HG03378 (cell line): Measurements from ENCODE around the gene SHROOM3.

ENCODE experiments used
- ATAC-seq: cut with Tn5 transposase; IDR thresholded peaks from one replicate; pipeline ENCODE4 v1.9.1; 2021; ENCODE audit warnings: mild to moderate bottlenecking, moderate library complexity; ENCODE audit not compliant: unreplicated experiment

Gene SHROOM3

GRCh38 chr4:76738086-76738931, 303.3 kb downstream of the SHROOM3 start:
- peak; percentile 82 for ATAC-seq

GRCh38 chr4:76740192-76740591, 305.2 kb downstream of the SHROOM3 start:
- ATAC-seq = no peak

GRCh38 chr4:76740866-76741662, 306.0 kb downstream of the SHROOM3 start:
- no peak for ATAC-seq

- no peak for ATAC-seq
Observed at GRCh38 chr4:76741663-76742020, 306.6 kb downstream of the SHROOM3 start.

- ATAC-seq = no peak
Observed at GRCh38 chr4:76744241-76744921, 309.4 kb downstream of the SHROOM3 start.

GRCh38 chr4:76745240-76745639, 310.2 kb downstream of the SHROOM3 start:
- ATAC-seq = no peak

GRCh38 chr4:76747563-76747962, 312.5 kb downstream of the SHROOM3 start:
- ATAC-seq = no peak

GRCh38 chr4:76748649-76749048, 313.6 kb downstream of the SHROOM3 start:
- no peak for ATAC-seq

GRCh38 chr4:76749355-76749754, 314.3 kb downstream of the SHROOM3 start:
- no peak for ATAC-seq

- no peak for ATAC-seq
Observed at GRCh38 chr4:76750716-76751115, 315.7 kb downstream of the SHROOM3 start.

- ATAC-seq = no peak
Observed at GRCh38 chr4:76751612-76752343, 316.7 kb downstream of the SHROOM3 start.

- no peak for ATAC-seq
Observed at GRCh38 chr4:76752861-76753501, 318.0 kb downstream of the SHROOM3 start.

GRCh38 chr4:76753814-76754213, 318.8 kb downstream of the SHROOM3 start:
- ATAC-seq = no peak

GRCh38 chr4:76754439-76754838, 319.4 kb downstream of the SHROOM3 start:
- no peak for ATAC-seq

- ATAC-seq = no peak
Observed at GRCh38 chr4:76755756-76756155, 320.7 kb downstream of the SHROOM3 start.

- ATAC-seq = no peak
Observed at GRCh38 chr4:76756416-76756815, 321.4 kb downstream of the SHROOM3 start.

GRCh38 chr4:76757418-76757939, 322.4 kb downstream of the SHROOM3 start:
- ATAC-seq = no peak

- no peak for ATAC-seq
Observed at GRCh38 chr4:76758290-76758882, 323.4 kb downstream of the SHROOM3 start.

- peak; percentile 47 for ATAC-seq
Observed at GRCh38 chr4:76758996-76759395, 324.0 kb downstream of the SHROOM3 start.

GRCh38 chr4:76760193-76760592, 325.2 kb downstream of the SHROOM3 start:
- no peak for ATAC-seq
